ENCODE measurements around the gene ZNF521.

The ZNF521 gene

DNA sequence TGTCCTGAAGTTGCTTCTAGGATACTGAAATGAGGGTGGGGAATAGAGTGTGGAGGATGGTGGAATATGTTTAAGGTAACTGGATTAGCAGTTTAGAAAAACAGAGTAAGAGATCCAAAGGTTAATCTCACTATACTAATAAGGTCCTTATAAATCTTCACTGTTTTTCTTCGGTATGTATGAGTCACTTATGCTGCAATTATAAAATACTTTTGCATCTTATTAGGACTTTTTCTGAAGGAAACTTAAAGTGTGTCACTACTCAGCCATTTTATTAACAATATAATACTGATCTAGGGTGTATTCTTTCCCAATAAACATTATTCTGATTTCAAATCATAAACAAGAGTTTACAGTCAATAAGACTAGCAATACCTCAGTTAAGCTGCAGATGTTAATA is 182.3 kb downstream of the ZNF521 start:
- no peaks in the 10 kb centered on the region for H3K9me2 ChIP-seq (replicated peaks; ENCODE audit: insufficient read depth, low read length)
- H3K4me3 ChIP-seq (ENCODE audit: insufficient read depth, low read length, poor library complexity, severe bottlenecking) = no peak overlapping the region
- TF ChIP-seq CTCF (IDR thresholded peaks at IDR 0.05; ENCODE audit: insufficient read depth, low read length, poor library complexity, severe bottlenecking) (no peak), EZH2phosphoT487 (conservative IDR thresholded peaks at IDR 0.05; ENCODE audit: low read length) (no peak)
- H2AFZ ChIP-seq (ENCODE audit: low read depth, low read length, severe bottlenecking) = no peak overlapping the region
- no peaks in the 10 kb centered on the region for H4K20me1 ChIP-seq (ENCODE audit: low read depth, low read length)
- H3K4me2 ChIP-seq (ENCODE audit: low read depth, low read length, poor library complexity, severe bottlenecking) = no peak overlapping the region
- no peaks in the 10 kb centered on the region for H3F3A ChIP-seq (ENCODE audit: insufficient read depth)
- H3K36me3 ChIP-seq (ENCODE audit: low read length) = no peaks in the 10 kb centered on the region
- H3K79me2 ChIP-seq (ENCODE audit: insufficient read depth, low read length) = no peaks in the 10 kb centered on the region
- H3K9ac ChIP-seq (ENCODE audit: low read length) = no peak overlapping the region
- no peaks in the 10 kb centered on the region for H3K27me3 ChIP-seq (ENCODE audit: low read length)
- H3K9me3 ChIP-seq (ENCODE audit: insufficient read depth, low read length) = no peaks in the 10 kb centered on the region
- no peak overlapping the region for H3K27ac ChIP-seq (ENCODE audit: low read depth, low read length)

GRCh38 chr18:25167612-25168410 is 184.2 kb downstream of the ZNF521 start:
- H4K20me1 ChIP-seq (ENCODE audit: low read depth, low read length) = no peaks in the 10 kb centered on the region
- H3K9ac ChIP-seq (ENCODE audit: low read length) = no peak overlapping the region
- no peak overlapping the region for H3K4me2 ChIP-seq (ENCODE audit: low read depth, low read length, poor library complexity, severe bottlenecking)
- H3K36me3 ChIP-seq (ENCODE audit: low read length) = no peaks in the 10 kb centered on the region
- H2AFZ ChIP-seq (ENCODE audit: low read depth, low read length, severe bottlenecking) = no peak overlapping the region
- no peak for TF ChIP-seq CTCF (IDR thresholded peaks at IDR 0.05; ENCODE audit: insufficient read depth, low read length, poor library complexity, severe bottlenecking)
- no peak for TF ChIP-seq EZH2phosphoT487 (conservative IDR thresholded peaks at IDR 0.05; ENCODE audit: low read length)
- no peak overlapping the region for H3K27ac ChIP-seq (ENCODE audit: low read depth, low read length)
- H3K4me3 ChIP-seq (ENCODE audit: insufficient read depth, low read length, poor library complexity, severe bottlenecking) = no peak overlapping the region
- no peaks in the 10 kb centered on the region for H3K27me3 ChIP-seq (ENCODE audit: low read length)
- no peaks in the 10 kb centered on the region for H3K9me2 ChIP-seq (replicated peaks; ENCODE audit: insufficient read depth, low read length)
- no peaks in the 10 kb centered on the region for H3K9me3 ChIP-seq (ENCODE audit: insufficient read depth, low read length)
- no peaks in the 10 kb centered on the region for H3F3A ChIP-seq (ENCODE audit: insufficient read depth)
- no peaks in the 10 kb centered on the region for H3K79me2 ChIP-seq (ENCODE audit: insufficient read depth, low read length)

- TF ChIP-seq EZH2phosphoT487 (conservative IDR thresholded peaks at IDR 0.05; ENCODE audit: low read length) (no peak), CTCF (IDR thresholded peaks at IDR 0.05; ENCODE audit: insufficient read depth, low read length, poor library complexity, severe bottlenecking) (no peak)
- no peaks in the 10 kb centered on the region for H3K36me3 ChIP-seq (ENCODE audit: low read length)
- no peaks in the 10 kb centered on the region for H4K20me1 ChIP-seq (ENCODE audit: low read depth, low read length)
- H3K27me3 ChIP-seq (ENCODE audit: low read length) = no peaks in the 10 kb centered on the region
- H3K9me3 ChIP-seq (ENCODE audit: insufficient read depth, low read length) = no peaks in the 10 kb centered on the region
- no peaks in the 10 kb centered on the region for H3K79me2 ChIP-seq (ENCODE audit: insufficient read depth, low read length)
- no peak overlapping the region for H3K9ac ChIP-seq (ENCODE audit: low read length)
- H3K27ac ChIP-seq (ENCODE audit: low read depth, low read length) = no peak overlapping the region
- no peak overlapping the region for H3K4me2 ChIP-seq (ENCODE audit: low read depth, low read length, poor library complexity, severe bottlenecking)
- no peaks in the 10 kb centered on the region for H3K9me2 ChIP-seq (replicated peaks; ENCODE audit: insufficient read depth, low read length)
- H3K4me3 ChIP-seq (ENCODE audit: insufficient read depth, low read length, poor library complexity, severe bottlenecking) = no peak overlapping the region
- no peak overlapping the region for H2AFZ ChIP-seq (ENCODE audit: low read depth, low read length, severe bottlenecking)
- H3F3A ChIP-seq (ENCODE audit: insufficient read depth) = no peaks in the 10 kb centered on the region
Measured at GRCh38 chr18:25166113-25166512, 185.9 kb downstream of the ZNF521 start.

Data from SU-DHL-6 (cell line).